H1 (cell line): ENCODE measurements around the gene DNAH8. TPM values are rescaled to one million over a fixed set of nuclear protein-coding genes. Genes with fewer than 3 reads are reported as not detected.

ENCODE experiments used
- CREB1 ChIP-seq: IDR thresholded peaks from 2 replicates; pipeline ENCODE4 v1.6.1; 2012; ENCODE audit warnings: inconsistent platforms
- GABPA ChIP-seq: IDR thresholded peaks from 2 replicates; pipeline ENCODE4 v1.6.1; 2011; ENCODE audit warnings: mild to moderate bottlenecking, low read length, moderate library complexity, borderline replicate concordance; ENCODE audit not compliant: insufficient read depth
- GTF2F1 ChIP-seq: IDR thresholded peaks from 2 replicates; pipeline ENCODE4 v1.6.1; 2012; ENCODE audit warnings: low read depth, low read length, improper control_type of control experiment, borderline replicate concordance
- HDAC2 ChIP-seq, 2 experiments: fragments of 300-600 bp in 1 of 2; sonication (generic) in 1 of 2; IDR thresholded peaks; 2 replicates each; pipeline ENCODE4 v1.6.1; 2011 to 2012; ENCODE audit warnings: low read depth in 2 of 2, low read length in 2 of 2, mild to moderate bottlenecking in 2 of 2, moderate library complexity in 2 of 2, borderline replicate concordance in 1 of 2, inconsistent platforms in 1 of 2
- MAFK ChIP-seq: IDR thresholded peaks from 2 replicates; pipeline ENCODE4 v1.6.1; 2012; ENCODE audit warnings: low read depth, mild to moderate bottlenecking, improper control_type of control experiment, low read length
- RXRA ChIP-seq: IDR thresholded peaks from 2 replicates; pipeline ENCODE4 v1.6.1; 2011; ENCODE audit warnings: low read depth, mild to moderate bottlenecking, low read length, moderate library complexity; ENCODE audit not compliant: insufficient read depth
- SIN3A ChIP-seq, 2 experiments: IDR thresholded peaks in 1 of 2; conservative IDR thresholded peaks in 1 of 2; 2 replicates each; pipeline ENCODE4 v1.6.1; 2011 to 2012; ENCODE audit warnings: low read length in 2 of 2, improper control_type of control experiment in 1 of 2, low read depth in 1 of 2, mild to moderate bottlenecking in 1 of 2
- TEAD4 ChIP-seq: IDR thresholded peaks from 2 replicates; pipeline ENCODE4 v1.6.1; 2012; ENCODE audit warnings: low read depth, low read length, inconsistent platforms, mixed read lengths
- polyA plus RNA-seq, 7 experiments: library from polyadenylated mRNA; depleted of rRNA in 3 of 7; stranded (reverse) in 5 of 7; unstranded in 2 of 7; fragments of >200 nt in 5 of 7; fragments of 200-250 nt in 2 of 7; gene quantifications; 1 replicate in 5 of 7; 2 replicates in 1 of 7; 4 replicates in 1 of 7; pipeline versions ENCODE4 v1.2.1 to v1.2.3, GENCODE V29; 2011 to 2013; ENCODE audit warnings: missing spikeins in 2 of 7, mixed read lengths in 2 of 7
- total RNA-seq: library from RNA; stranded (reverse); fragmentation: NEBNext Ultra II Directional; extraction: Animal tissue kit (Norgen Biotek cat#: 25700); gene quantifications from 2 replicates; pipeline ENCODE4 v1.2.1, GENCODE V29; 2021

DNAH8 gene
- total and polyA plus RNA-seq, 2 of the 8 experiments (the other 6 are each of a cell fraction or from before 2014, with no cell fraction given): under 0.01 TPM; not detected in 1

DNA sequence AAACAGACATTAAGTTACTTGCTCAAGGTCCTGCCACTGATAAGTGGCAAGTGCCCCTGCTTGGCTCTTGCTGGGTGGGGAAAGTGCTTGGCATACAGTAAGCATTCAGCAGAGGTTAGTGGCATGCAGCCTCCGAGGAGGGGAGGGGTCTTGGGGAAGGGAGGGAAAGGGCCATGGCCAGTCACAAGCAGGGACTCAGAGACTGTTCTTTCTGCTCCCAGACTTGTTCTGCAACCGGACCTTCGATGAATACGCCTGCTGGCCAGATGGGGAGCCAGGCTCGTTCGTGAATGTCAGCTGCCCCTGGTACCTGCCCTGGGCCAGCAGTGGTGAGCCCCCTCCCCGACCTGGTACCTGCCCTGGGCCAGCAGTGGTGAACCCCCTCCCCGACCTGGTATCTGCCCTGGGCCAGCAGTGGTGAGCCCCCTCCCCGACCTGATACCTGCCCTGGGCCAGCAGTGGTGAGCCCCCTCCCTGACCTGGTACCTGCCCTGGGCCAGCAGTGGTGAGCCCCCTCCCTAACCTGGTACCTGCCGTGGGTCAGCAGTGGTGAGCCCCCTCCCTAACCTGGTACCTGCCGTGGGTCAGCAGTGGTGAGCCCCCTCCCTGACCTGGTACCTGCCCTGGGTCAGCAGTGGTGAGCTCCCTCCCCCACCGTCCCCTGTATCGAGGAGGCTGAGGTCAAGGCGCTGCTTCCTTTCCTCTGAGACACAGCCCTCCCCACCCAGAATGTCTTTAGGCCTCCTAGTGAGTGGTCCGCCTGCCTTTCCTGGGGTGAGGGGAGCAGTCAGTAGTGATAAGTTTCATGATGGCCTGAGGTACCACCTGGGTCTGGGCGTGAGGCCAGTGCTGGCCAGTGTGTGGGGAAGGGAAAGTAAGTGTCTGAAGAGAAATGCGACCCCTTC is 342.4 kb downstream of the DNAH8 start (continued):
- TF ChIP-seq MAFK: no peak
- no peak for TF ChIP-seq SIN3A (conservative IDR thresholded peaks at IDR 0.05 in 1 of 2, IDR thresholded peaks at IDR 0.05 in 1 of 2; ENCODE audit: low read depth in 1 of 2, low read length in 2 of 2)
- TF ChIP-seq RXRA: no peak
- TF ChIP-seq CREB1: no peak
- no peak for TF ChIP-seq HDAC2 (IDR thresholded peaks at IDR 0.05; ENCODE audit: borderline replicate concordance in 1 of 2, low read depth in 2 of 2, low read length in 2 of 2)
- no peak for TF ChIP-seq TEAD4
- no peak for TF ChIP-seq GTF2F1
- TF ChIP-seq GABPA: no peak
